Suprapubic skin (tissue), 4 donors: Measurements from ENCODE around the gene DNAH2. TPM values are rescaled to one million over a fixed set of nuclear protein-coding genes. Genes with fewer than 3 reads are reported as not detected.

Source experiments
- DNase-seq, 2 donors: peaks; one replicate each; pipeline ENCODE4 v3.0.0-alpha.2; 2019; ENCODE audit warnings: low spot score in 2 of 2
- H3K27ac ChIP-seq: fragments of 200-600 bp; sonication (generic); one replicate; pipeline ENCODE4 v1.5.1; 2019
- H3K27me3 ChIP-seq: fragments of 200-600 bp; sonication (generic); one replicate; pipeline ENCODE4 v1.5.1; 2019
- H3K36me3 ChIP-seq: fragments of 200-600 bp; sonication (generic); one replicate; pipeline ENCODE4 v1.5.1; 2019
- H3K4me1 ChIP-seq: fragments of 200-600 bp; sonication (generic); one replicate; pipeline ENCODE4 v1.5.1; 2019
- H3K4me3 ChIP-seq: fragments of 200-600 bp; sonication (generic); one replicate; pipeline ENCODE4 v1.5.1; 2019; ENCODE audit warnings: mild to moderate bottlenecking
- H3K9me3 ChIP-seq: fragments of 200-600 bp; sonication (generic); one replicate; pipeline ENCODE4 v1.5.1; 2019
- EP300 ChIP-seq: sonication (generic); formaldehyde crosslinking; IDR thresholded peaks from one replicate; pipeline ENCODE4 v1.6.1; 2017; ENCODE audit warnings: antibody characterized with exemption
- POLR2A ChIP-seq, 2 donors: fragments of 450-650 bp; IDR thresholded peaks; one replicate each; pipeline ENCODE4 v1.6.1; 2017; ENCODE audit warnings: antibody characterized with exemption in 2 of 2, mild to moderate bottlenecking in 2 of 2, moderate library complexity in 2 of 2
- POLR2AphosphoS5 ChIP-seq, 3 donors: sonication (generic); formaldehyde crosslinking; IDR thresholded peaks; one replicate each; pipeline ENCODE4 v1.6.1; 2017; ENCODE audit warnings: antibody characterized with exemption in 3 of 3
- WGBS: methylation state at CpG from one replicate; pipeline ENCODE4 v1.1.5; 2018; 5-methylcytosine and 5-hydroxymethylcytosine counted together
- total RNA-seq, 4 donors: library from RNA; depleted of rRNA; stranded (reverse); fragments of >200 nt; gene quantifications; one replicate each; pipeline ENCODE4 v1.1.0, GENCODE V29; 2016
- TF ChIP-seq, protein P1 (sequence below), 2 donors: fragments of 200-600 bp in 1 of 2; fragments of 450-650 bp in 1 of 2; sonication (generic) in 1 of 2; IDR thresholded peaks; one replicate each; pipeline ENCODE4 v1.5.1; 2016 to 2019; ENCODE audit warnings: antibody characterized with exemption in 2 of 2, mild to moderate bottlenecking in 1 of 2, moderate library complexity in 1 of 2

DNAH2 gene
- total RNA-seq, 4 donors from 2014 or later, result 0.08 to 0.19 TPM; not detected in 2

DNA sequence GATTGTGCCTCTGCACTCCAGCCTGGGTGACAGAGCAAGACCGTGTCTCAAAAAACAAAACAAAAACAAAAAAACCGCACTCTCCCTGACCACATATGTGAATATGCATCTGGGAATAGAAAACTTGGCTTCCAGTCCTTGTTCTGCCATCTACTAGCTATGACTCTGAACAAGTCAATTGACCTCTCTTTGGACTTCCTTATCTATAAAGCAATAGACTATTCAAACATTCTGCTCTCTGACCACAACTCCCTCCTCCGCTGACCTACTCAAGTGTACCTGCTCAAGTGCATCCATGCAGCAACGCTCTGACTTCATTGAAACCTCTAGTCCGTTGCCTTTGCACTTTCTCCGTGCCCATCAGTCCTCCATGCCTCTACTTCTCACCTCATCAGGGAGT, 63.9 kb downstream of the DNAH2 start:
- Histone ChIP-seq H3K36me3 (no peaks in the 10 kb centered on the region), H3K4me1 (no peaks in the 10 kb centered on the region), H3K9me3 (no peaks in the 10 kb centered on the region), H3K27me3 (no peaks in the 10 kb centered on the region), H3K4me3 (no peak overlapping the region), H3K27ac (no peak overlapping the region)
- TF ChIP-seq POLR2AphosphoS5 (IDR thresholded peaks at IDR 0.05) (no peak), POLR2A (IDR thresholded peaks at IDR 0.05) (no peak), EP300 (no peak)
- TF ChIP-seq, protein P1, sequence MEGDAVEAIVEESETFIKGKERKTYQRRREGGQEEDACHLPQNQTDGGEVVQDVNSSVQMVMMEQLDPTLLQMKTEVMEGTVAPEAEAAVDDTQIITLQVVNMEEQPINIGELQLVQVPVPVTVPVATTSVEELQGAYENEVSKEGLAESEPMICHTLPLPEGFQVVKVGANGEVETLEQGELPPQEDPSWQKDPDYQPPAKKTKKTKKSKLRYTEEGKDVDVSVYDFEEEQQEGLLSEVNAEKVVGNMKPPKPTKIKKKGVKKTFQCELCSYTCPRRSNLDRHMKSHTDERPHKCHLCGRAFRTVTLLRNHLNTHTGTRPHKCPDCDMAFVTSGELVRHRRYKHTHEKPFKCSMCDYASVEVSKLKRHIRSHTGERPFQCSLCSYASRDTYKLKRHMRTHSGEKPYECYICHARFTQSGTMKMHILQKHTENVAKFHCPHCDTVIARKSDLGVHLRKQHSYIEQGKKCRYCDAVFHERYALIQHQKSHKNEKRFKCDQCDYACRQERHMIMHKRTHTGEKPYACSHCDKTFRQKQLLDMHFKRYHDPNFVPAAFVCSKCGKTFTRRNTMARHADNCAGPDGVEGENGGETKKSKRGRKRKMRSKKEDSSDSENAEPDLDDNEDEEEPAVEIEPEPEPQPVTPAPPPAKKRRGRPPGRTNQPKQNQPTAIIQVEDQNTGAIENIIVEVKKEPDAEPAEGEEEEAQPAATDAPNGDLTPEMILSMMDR (IDR thresholded peaks at IDR 0.05), result no peak
- 77% methylated on average over 6 of the region's 6 CpGs for WGBS
- DNase-seq, result no peak

GRCh38 chr17:7782240-7782639, 64.7 kb downstream of the DNAH2 start:
- Histone ChIP-seq H3K4me1 (no peaks in the 10 kb centered on the region), H3K4me3 (no peak overlapping the region), H3K27me3 (no peaks in the 10 kb centered on the region), H3K27ac (no peak overlapping the region), H3K36me3 (no peaks in the 10 kb centered on the region), H3K9me3 (no peaks in the 10 kb centered on the region)
- TF ChIP-seq EP300 (no peak), POLR2A (IDR thresholded peaks at IDR 0.05) (no peak), POLR2AphosphoS5 (IDR thresholded peaks at IDR 0.05) (no peak)
- TF ChIP-seq, protein P1 (IDR thresholded peaks at IDR 0.05), result no peak
- 71% methylated on average over 2 of the region's 2 CpGs for WGBS
- no peak for DNase-seq

- DNase-seq, result no peak
- Histone ChIP-seq H3K27me3 (no peaks in the 10 kb centered on the region), H3K36me3 (no peaks in the 10 kb centered on the region), H3K27ac (no peak overlapping the region), H3K9me3 (no peaks in the 10 kb centered on the region), H3K4me3 (no peak overlapping the region), H3K4me1 (no peaks in the 10 kb centered on the region)
- TF ChIP-seq EP300 (no peak), POLR2A (IDR thresholded peaks at IDR 0.05) (no peak)
- 75% methylated on average over 21 of the region's 21 CpGs for WGBS
These were observed 69.3 kb downstream of the DNAH2 start for GRCh38 chr17:7786866-7787265.

GRCh38 chr17:7789131-7789530, 71.6 kb downstream of the DNAH2 start:
- no peaks in the 10 kb centered on the region for H3K4me1 ChIP-seq
- DNase-seq, result no peak
- TF ChIP-seq EP300 (no peak), POLR2A (IDR thresholded peaks at IDR 0.05) (no peak), POLR2AphosphoS5 (IDR thresholded peaks at IDR 0.05) (no peak)
- TF ChIP-seq, protein P1 (IDR thresholded peaks at IDR 0.05), result no peak
- H3K9me3 ChIP-seq, result no peaks in the 10 kb centered on the region
- 86% methylated on average over 9 of the region's 9 CpGs for WGBS
- H3K27ac ChIP-seq, result no peak overlapping the region
- H3K27me3 ChIP-seq, result no peaks in the 10 kb centered on the region
- H3K4me3 ChIP-seq, result no peak overlapping the region
- H3K36me3 ChIP-seq, result no peaks in the 10 kb centered on the region

GRCh38 chr17:7790150-7790549, 72.6 kb downstream of the DNAH2 start:
- H3K36me3 ChIP-seq, result no peaks in the 10 kb centered on the region
- no peak for DNase-seq
- TF ChIP-seq EP300 (no peak), POLR2AphosphoS5 (IDR thresholded peaks at IDR 0.05) (no peak)
- TF ChIP-seq, protein P1 (IDR thresholded peaks at IDR 0.05), result no peak
- no peak overlapping the region for H3K27ac ChIP-seq
- no peak overlapping the region for H3K4me3 ChIP-seq
- no peaks in the 10 kb centered on the region for H3K4me1 ChIP-seq
- no peaks in the 10 kb centered on the region for H3K9me3 ChIP-seq
- WGBS, result 93% methylated on average over 5 of the region's 5 CpGs
- peaks cover 2% of the 10 kb centered on the region for H3K27me3 ChIP-seq

GRCh38 chr17:7792611-7793010, 75.1 kb downstream of the DNAH2 start:
- no peaks in the 10 kb centered on the region for H3K4me1 ChIP-seq
- DNase-seq, result no peak
- H3K9me3 ChIP-seq, result no peaks in the 10 kb centered on the region
- H3K27ac ChIP-seq, result no peak overlapping the region
- WGBS, result 94% methylated on average over 17 of the region's 17 CpGs
- no peak overlapping the region for H3K4me3 ChIP-seq
- peaks cover 2% of the 10 kb centered on the region for H3K27me3 ChIP-seq
- no peak for TF ChIP-seq POLR2AphosphoS5 (IDR thresholded peaks at IDR 0.05)
- TF ChIP-seq, protein P1 (IDR thresholded peaks at IDR 0.05), result no peak
- TF ChIP-seq EP300, result no peak
- no peak for TF ChIP-seq POLR2A (IDR thresholded peaks at IDR 0.05)
- no peaks in the 10 kb centered on the region for H3K36me3 ChIP-seq
